H1 (cell line): ENCODE results near the gene CERKL. TPM values are rescaled to one million over a fixed set of nuclear protein-coding genes. Genes with fewer than 3 reads are reported as not detected.

ENCODE experiments used
- CHD7 ChIP-seq: fragments of 300-600 bp; sonication (generic); IDR thresholded peaks from 2 replicates; pipeline ENCODE4 v1.7.1; 2012; ENCODE audit warnings: low read length, moderate library complexity, mild to moderate bottlenecking, inconsistent platforms; ENCODE audit not compliant: insufficient replicate concordance
- POLR2A ChIP-seq, 2 experiments: IDR thresholded peaks; 1 replicate in 1 of 2; 2 replicates in 1 of 2; pipeline ENCODE4 v1.6.1; 2011; ENCODE audit warnings: low read depth in 2 of 2, low read length in 2 of 2, mild to moderate bottlenecking in 2 of 2; ENCODE audit errors: control extremely low read depth in 1 of 2
- polyA plus RNA-seq, 7 experiments: library from polyadenylated mRNA; depleted of rRNA in 3 of 7; stranded (reverse) in 5 of 7; unstranded in 2 of 7; fragments of >200 nt in 5 of 7; fragments of 200-250 nt in 2 of 7; gene quantifications; 1 replicate in 5 of 7; 2 replicates in 1 of 7; 4 replicates in 1 of 7; pipeline versions ENCODE4 v1.2.1 to v1.2.3, GENCODE V29; 2011 to 2013; ENCODE audit warnings: missing spikeins in 2 of 7, mixed read lengths in 2 of 7
- total RNA-seq: library from RNA; stranded (reverse); fragmentation: NEBNext Ultra II Directional; extraction: Animal tissue kit (Norgen Biotek cat#: 25700); gene quantifications from 2 replicates; pipeline ENCODE4 v1.2.1, GENCODE V29; 2021

The CERKL gene
- total and polyA plus RNA-seq, 2 of the 8 experiments (the other 6 are each of a cell fraction or from before 2014, with no cell fraction given): 0.05 TPM; not detected in 1

DNA sequence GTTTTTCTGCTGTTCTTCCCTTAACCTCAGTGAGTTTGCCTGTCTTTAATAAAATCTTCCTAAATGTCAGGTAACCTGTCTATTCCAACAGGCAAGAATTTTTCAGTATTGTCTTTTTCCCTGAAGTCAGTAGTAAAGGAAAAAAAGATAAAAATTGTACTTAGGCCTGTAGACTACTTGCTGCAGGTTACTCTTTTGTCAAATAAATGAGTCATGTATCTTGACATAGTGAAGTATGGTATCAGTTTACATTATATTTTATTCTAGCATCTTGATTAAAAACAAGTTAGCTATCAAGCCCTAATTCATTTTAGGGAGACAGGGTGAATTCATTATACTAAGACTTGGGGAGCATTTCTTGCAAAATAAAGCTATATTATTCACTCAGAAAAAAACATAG, 139.9 kb downstream of the CERKL start (continued):
- no peak for TF ChIP-seq POLR2A (IDR thresholded peaks at IDR 0.05; ENCODE audit: control extremely low read depth in 1 of 2, low read depth in 2 of 2, low read length in 2 of 2)
- TF ChIP-seq CHD7: no peak
- TF ChIP-seq, all 59 proteins: peak for 0
